Nephron (organoid): Measurements from ENCODE around the gene RGS7BP.

ENCODE experiments used
- H3K27ac Mint-ChIP-seq, 3 experiments: 2 replicates each; pipeline ENCODE4 v1.8.0; 2020; ENCODE audit warnings: mixed read lengths in 3 of 3, mild to moderate bottlenecking in 2 of 3, moderate library complexity in 1 of 3
- H3K27me3 Mint-ChIP-seq: 2 replicates; pipeline ENCODE4 v1.8.0; 2021; ENCODE audit warnings: low read depth, mild to moderate bottlenecking, moderate library complexity, mixed read lengths
- H3K36me3 Mint-ChIP-seq: 2 replicates; pipeline ENCODE4 v1.8.0; 2020; ENCODE audit warnings: low read depth, mixed read lengths
- H3K4me1 Mint-ChIP-seq: 2 replicates; pipeline ENCODE4 v1.8.0; 2020; ENCODE audit warnings: mixed read lengths
- H3K4me3 Mint-ChIP-seq, 3 experiments: 2 replicates each; pipeline ENCODE4 v1.8.0; 2020; ENCODE audit warnings: mild to moderate bottlenecking in 3 of 3, mixed read lengths in 3 of 3, moderate library complexity in 2 of 3
- H3K9me3 Mint-ChIP-seq: 2 replicates; pipeline ENCODE4 v1.8.0; 2020; ENCODE audit warnings: mixed read lengths
- TF ChIP-seq, protein P1 (sequence below), 3 experiments: fragments of 200-600 bp; sonication (generic); IDR thresholded peaks; one replicate each; pipeline ENCODE4 v1.5.0; 2021; ENCODE audit warnings: antibody characterized with exemption in 3 of 3; ENCODE audit not compliant: unreplicated experiment in 3 of 3

Gene RGS7BP

DNA sequence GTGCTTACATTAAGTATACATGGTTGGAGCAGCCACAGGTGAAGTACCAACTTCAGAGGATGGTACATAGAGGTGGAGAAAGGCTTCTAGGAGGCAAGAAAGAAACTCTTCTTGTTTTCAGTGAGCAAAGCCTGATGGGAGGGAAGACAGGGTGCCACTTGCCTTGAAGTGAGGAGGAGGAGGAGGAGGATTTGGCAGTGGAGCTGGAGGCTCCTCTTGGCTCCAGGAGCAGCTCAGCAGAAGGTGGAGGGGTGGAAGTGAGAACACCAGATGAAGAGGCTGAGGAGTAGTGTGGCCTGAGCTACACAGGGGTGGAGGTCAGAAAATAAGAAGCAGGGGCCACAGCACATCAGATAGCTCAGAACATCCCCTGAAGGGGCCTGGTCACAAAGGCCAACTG, 93.4 kb downstream of the RGS7BP start:
- no peaks in the 10 kb centered on the region for H3K9me3 Mint-ChIP-seq
- peaks cover 4% of the 10 kb centered on the region for H3K27me3 Mint-ChIP-seq

DNA sequence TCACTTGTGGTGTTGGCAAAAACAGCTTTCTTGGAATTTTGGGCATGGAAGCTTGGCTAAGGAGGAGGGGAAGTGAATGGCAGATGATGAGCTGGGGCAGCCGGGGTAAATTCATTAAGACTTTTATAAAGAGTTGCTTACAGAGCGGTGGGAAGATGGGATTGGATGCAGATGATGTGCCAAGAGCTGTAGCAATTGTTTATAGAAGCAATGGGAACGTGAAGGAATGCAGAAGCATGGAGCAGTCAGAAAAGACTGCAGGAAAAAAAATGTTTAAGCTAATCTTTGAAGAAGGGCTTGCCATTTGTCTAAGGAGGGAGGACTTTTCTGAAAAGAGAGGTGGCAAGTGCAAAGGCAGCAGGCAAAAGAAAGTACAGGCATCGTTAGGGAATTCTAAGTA, 97.9 kb downstream of the RGS7BP start:
- TF ChIP-seq, protein P1, sequence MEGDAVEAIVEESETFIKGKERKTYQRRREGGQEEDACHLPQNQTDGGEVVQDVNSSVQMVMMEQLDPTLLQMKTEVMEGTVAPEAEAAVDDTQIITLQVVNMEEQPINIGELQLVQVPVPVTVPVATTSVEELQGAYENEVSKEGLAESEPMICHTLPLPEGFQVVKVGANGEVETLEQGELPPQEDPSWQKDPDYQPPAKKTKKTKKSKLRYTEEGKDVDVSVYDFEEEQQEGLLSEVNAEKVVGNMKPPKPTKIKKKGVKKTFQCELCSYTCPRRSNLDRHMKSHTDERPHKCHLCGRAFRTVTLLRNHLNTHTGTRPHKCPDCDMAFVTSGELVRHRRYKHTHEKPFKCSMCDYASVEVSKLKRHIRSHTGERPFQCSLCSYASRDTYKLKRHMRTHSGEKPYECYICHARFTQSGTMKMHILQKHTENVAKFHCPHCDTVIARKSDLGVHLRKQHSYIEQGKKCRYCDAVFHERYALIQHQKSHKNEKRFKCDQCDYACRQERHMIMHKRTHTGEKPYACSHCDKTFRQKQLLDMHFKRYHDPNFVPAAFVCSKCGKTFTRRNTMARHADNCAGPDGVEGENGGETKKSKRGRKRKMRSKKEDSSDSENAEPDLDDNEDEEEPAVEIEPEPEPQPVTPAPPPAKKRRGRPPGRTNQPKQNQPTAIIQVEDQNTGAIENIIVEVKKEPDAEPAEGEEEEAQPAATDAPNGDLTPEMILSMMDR (IDR thresholded peaks at IDR 0.05; ENCODE audit: unreplicated experiment in 3 of 3), result no peak
- Mint-ChIP-seq H3K27ac (no peak overlapping the region), H3K4me3 (no peak overlapping the region), H3K4me1 (peaks cover 12% of the 10 kb centered on the region), H3K9me3 (no peaks in the 10 kb centered on the region), H3K36me3 (no peaks in the 10 kb centered on the region), H3K27me3 (peaks cover 4% of the 10 kb centered on the region)

More for the DNA sequence above, 93.4 kb downstream of the RGS7BP start:
- Mint-ChIP-seq H3K36me3 (no peaks in the 10 kb centered on the region), H3K4me1 (peaks cover 10% of the 10 kb centered on the region), H3K27ac (no peak overlapping the region), H3K4me3 (no peak overlapping the region)
- TF ChIP-seq, protein P1 (IDR thresholded peaks at IDR 0.05; ENCODE audit: unreplicated experiment in 3 of 3), result no peak

DNA sequence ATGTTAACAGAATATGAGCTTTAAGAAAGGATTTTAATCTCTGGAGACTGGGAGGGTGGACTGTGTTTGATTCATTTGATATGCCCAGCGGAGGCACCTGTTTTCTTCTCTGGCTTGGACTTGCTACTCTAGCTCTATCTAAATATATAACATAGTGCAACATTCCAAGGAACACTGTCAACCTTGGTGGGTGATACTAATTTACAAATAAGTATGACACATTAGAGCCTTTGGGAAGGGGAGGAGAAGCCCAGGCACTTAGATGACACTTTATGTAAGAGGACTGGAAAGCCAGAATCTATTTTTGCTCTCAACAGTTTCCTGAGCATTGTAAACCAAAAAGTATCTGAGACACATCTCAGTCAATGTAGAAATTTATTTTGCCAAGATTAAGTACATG, 101.1 kb downstream of the RGS7BP start:
- TF ChIP-seq, protein P1 (IDR thresholded peaks at IDR 0.05; ENCODE audit: unreplicated experiment in 3 of 3), result no peak
- Mint-ChIP-seq H3K27ac (no peak overlapping the region), H3K27me3 (no peaks in the 10 kb centered on the region), H3K4me3 (no peak overlapping the region), H3K9me3 (no peaks in the 10 kb centered on the region), H3K36me3 (no peaks in the 10 kb centered on the region), H3K4me1 (peaks cover 17% of the 10 kb centered on the region)

DNA sequence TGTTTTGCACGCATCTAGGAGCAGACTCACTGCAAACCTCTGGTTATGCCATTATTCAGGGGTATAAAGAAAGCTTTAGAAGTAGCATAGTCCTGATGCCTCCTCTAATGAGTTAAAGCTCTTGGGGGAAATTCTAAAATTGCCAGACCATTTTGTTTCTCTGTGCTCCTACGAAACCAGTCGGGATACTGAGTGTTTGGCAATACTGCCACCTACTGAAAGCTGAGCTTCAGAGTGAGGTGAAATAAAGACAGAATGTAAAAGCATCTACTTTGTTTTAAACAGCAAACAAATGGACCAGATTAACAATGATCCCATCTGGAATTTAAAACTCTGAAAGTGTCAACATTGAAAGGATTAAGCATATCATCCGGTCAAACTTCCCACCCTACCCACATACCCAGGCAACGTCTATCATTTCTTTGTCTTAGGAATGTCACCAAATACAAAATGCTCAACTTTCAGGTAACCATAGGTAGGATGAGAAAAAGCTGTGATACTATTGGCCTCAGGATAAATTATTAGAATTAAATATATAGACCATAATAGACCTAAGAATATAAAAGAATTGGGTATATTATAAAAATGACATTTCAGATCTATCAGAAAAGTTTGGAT, 106.6 kb downstream of the RGS7BP start:
- H3K9me3 Mint-ChIP-seq, result no peaks in the 10 kb centered on the region
- H3K36me3 Mint-ChIP-seq, result no peaks in the 10 kb centered on the region

DNA sequence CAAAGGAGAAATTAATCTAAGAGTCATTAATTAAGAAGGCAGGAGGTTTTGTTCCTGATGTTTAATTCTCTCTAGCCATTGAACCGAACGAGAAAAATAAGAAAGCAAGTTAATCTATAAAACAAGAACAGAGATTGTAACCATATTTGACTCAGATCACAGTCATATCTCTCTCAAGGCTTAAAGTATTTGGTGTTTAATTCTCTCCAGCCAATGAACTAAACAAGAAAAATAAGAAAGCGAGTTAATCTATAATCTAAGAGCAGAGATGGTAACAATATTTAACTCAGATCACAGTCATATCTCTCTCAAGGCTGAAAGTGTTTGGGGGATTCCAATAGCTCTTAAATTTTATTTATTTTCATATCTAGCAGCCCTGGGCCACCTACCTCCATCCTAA, 110.1 kb downstream of the RGS7BP start:
- TF ChIP-seq, protein P1 (IDR thresholded peaks at IDR 0.05; ENCODE audit: unreplicated experiment in 3 of 3), result no peak
- peaks cover 7% of the 10 kb centered on the region for H3K27me3 Mint-ChIP-seq
- H3K27ac Mint-ChIP-seq, result peak overlapping the region in 2 of 3 experiments; percentile 1 to 44

More for the DNA sequence above, 106.6 kb downstream of the RGS7BP start:
- Mint-ChIP-seq H3K4me3 (no peak overlapping the region), H3K4me1 (peaks cover 5% of the 10 kb centered on the region), H3K27ac (no peak overlapping the region), H3K27me3 (peaks cover 7% of the 10 kb centered on the region)
- TF ChIP-seq, protein P1 (IDR thresholded peaks at IDR 0.05; ENCODE audit: unreplicated experiment in 3 of 3), result peak; percentile 82 to 87 (median 84)

DNA sequence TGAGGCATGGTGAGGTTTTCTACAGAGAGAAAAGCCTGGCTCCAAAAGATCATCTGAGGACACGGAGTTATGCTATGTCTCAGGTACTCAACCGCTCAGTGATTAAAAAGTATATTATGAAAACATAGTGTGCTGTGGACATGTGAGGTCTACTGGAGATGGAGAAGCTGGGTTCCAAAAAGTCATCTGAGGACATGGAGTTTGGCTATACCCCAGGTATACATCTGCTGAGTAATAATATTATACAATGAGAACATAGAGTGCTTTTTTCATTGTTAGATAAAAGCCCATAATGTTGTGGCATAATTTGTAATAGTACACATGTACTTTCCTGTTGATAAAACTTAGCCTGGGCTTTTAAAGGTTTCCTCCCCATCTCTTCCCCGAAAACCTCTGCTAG, 113.8 kb downstream of the RGS7BP start:
- Mint-ChIP-seq H3K36me3 (no peaks in the 10 kb centered on the region), H3K4me3 (no peak overlapping the region), H3K9me3 (no peaks in the 10 kb centered on the region), H3K4me1 (no peaks in the 10 kb centered on the region), H3K27me3 (peaks cover 6% of the 10 kb centered on the region), H3K27ac (no peak overlapping the region)
- TF ChIP-seq, protein P1 (IDR thresholded peaks at IDR 0.05; ENCODE audit: unreplicated experiment in 3 of 3), result no peak

More for the DNA sequence above, 110.1 kb downstream of the RGS7BP start:
- Mint-ChIP-seq H3K4me1 (no peaks in the 10 kb centered on the region), H3K36me3 (no peaks in the 10 kb centered on the region), H3K4me3 (no peak overlapping the region), H3K9me3 (no peaks in the 10 kb centered on the region)
